Activated CD8-positive, alpha-beta memory T cell treated with anti-CD3 and anti-CD28 coated beads for 36 hours (primary cell): ENCODE measurements around the gene SLC22A4. TPM values are rescaled to one million over a fixed set of nuclear protein-coding genes. Genes with fewer than 3 reads are reported as not detected.

ENCODE experiments used
- CTCF ChIA-PET: fragments of 350-600 bp; sonication (Branson Sonifier 250); formaldehyde crosslinking; loops from one replicate; lab custom pipeline; 2021; ENCODE audit warnings: antibody characterized with exemption; lab: Charles Lee
- POLR2A ChIA-PET: fragments of 350-600 bp; sonication (Branson Sonifier 250); formaldehyde crosslinking; loops from one replicate; lab custom pipeline; 2021; ENCODE audit warnings: antibody characterized with exemption; lab: Charles Lee
- total RNA-seq, 2 experiments: library from RNA; stranded (reverse); gene quantifications; one replicate each; pipeline ENCODE4 v1.2.3, GENCODE V29; 2021

SLC22A4 gene
- total RNA-seq, 2 experiments from 2014 or later: 1.6 to 2.2 TPM

GRCh38 chr5:132377738-132378137 lies 83.5 kb downstream of the SLC22A4 start:
- ChIA-PET CTCF (interaction anchor here (0.9 kb wide), 1 partner anchor 9 kb away, joined by 3 read pairs; no protein-coding TSS in a partner anchor), POLR2A (no interaction called here)

- ChIA-PET CTCF (interaction anchor here (0.5 to 0.9 kb wide), 2 partner anchors 106 to 349 kb away, joined by 3 read pairs; no protein-coding TSS in a partner anchor), POLR2A (interaction anchor here (1.0 kb wide), 1 partner anchor 9 kb away, joined by 3 read pairs; the partner anchor contains the start of gene SLC22A5)
Measured at GRCh38 chr5:132378580-132378979, 84.4 kb downstream of the SLC22A4 start.

- ChIA-PET CTCF (no interaction called here), POLR2A (no interaction called here)
Measured at GRCh38 chr5:132380047-132380446, 85.9 kb downstream of the SLC22A4 start.

- ChIA-PET POLR2A (no interaction called here), CTCF (interaction anchor here (2.1 kb wide), 1 partner anchor 120 kb away, joined by 8 read pairs; no protein-coding TSS in a partner anchor)
Measured at GRCh38 chr5:132380741-132381140, 86.5 kb downstream of the SLC22A4 start.

GRCh38 chr5:132381614-132382013 lies 87.4 kb downstream of the SLC22A4 start:
- POLR2A ChIA-PET: no interaction called here
- CTCF ChIA-PET: interaction anchor here (2.1 kb wide), 1 partner anchor 120 kb away, joined by 8 read pairs; no protein-coding TSS in a partner anchor

- ChIA-PET POLR2A (no interaction called here), CTCF (interaction anchor here (8.4 kb wide), 1 partner anchor 116 kb away, joined by 165 read pairs; no protein-coding TSS in a partner anchor)
Measured at GRCh38 chr5:132383261-132383660, 89.1 kb downstream of the SLC22A4 start.

GRCh38 chr5:132383984-132384383 lies 89.8 kb downstream of the SLC22A4 start:
- ChIA-PET POLR2A (no interaction called here), CTCF (interaction anchor here (8.4 kb wide), 1 partner anchor 115 kb away, joined by 165 read pairs; no protein-coding TSS in a partner anchor)

- CTCF ChIA-PET: interaction anchor here (8.4 kb wide), 1 partner anchor 115 kb away, joined by 165 read pairs; no protein-coding TSS in a partner anchor
- POLR2A ChIA-PET: interaction anchor here (1.2 kb wide), 1 partner anchor 106 kb away, joined by 3 read pairs; the partner anchor contains the start of gene IRF1
Measured at GRCh38 chr5:132384506-132385050, 90.4 kb downstream of the SLC22A4 start.

- POLR2A ChIA-PET: interaction anchor here (1.2 to 1.7 kb wide), 2 partner anchors 105 to 115 kb away, joined by 3 to 7 read pairs; partner anchors contain the start of gene IRF1
- CTCF ChIA-PET: interaction anchor here (0.8 to 8.4 kb wide), 13 partner anchors 9 to 441 kb away, joined by 3 to 165 read pairs (median 4); no protein-coding TSS in a partner anchor
Measured at GRCh38 chr5:132385326-132386105, 91.3 kb downstream of the SLC22A4 start.

GRCh38 chr5:132386644-132387286 lies 92.6 kb downstream of the SLC22A4 start:
- CTCF ChIA-PET: interaction anchor here (0.6 to 8.4 kb wide), 28 partner anchors 9 to 440 kb away, joined by 3 to 165 read pairs (median 4); partner anchors contain the start of gene SLC22A5
- POLR2A ChIA-PET: interaction anchor here (0.7 to 1.7 kb wide), 3 partner anchors 104 to 114 kb away, joined by 3 to 7 read pairs (median 3); partner anchors contain the start of gene IRF1

GRCh38 chr5:132387640-132388117 lies 93.5 kb downstream of the SLC22A4 start:
- ChIA-PET POLR2A (no interaction called here), CTCF (interaction anchor here (1.1 to 8.4 kb wide), 6 partner anchors 12 to 112 kb away, joined by 3 to 165 read pairs (median 4); no protein-coding TSS in a partner anchor)

GRCh38 chr5:132388244-132389050 lies 94.3 kb downstream of the SLC22A4 start:
- ChIA-PET CTCF (interaction anchor here (1.2 to 8.4 kb wide), 3 partner anchors 22 to 111 kb away, joined by 3 to 165 read pairs (median 20); no protein-coding TSS in a partner anchor), POLR2A (no interaction called here)

- CTCF ChIA-PET: interaction anchor here (3.4 to 8.4 kb wide), 2 partner anchors 21 to 110 kb away, joined by 20 to 165 read pairs; no protein-coding TSS in a partner anchor
- POLR2A ChIA-PET: no interaction called here
Measured at GRCh38 chr5:132389051-132389331, 94.8 kb downstream of the SLC22A4 start.

GRCh38 chr5:132389585-132390286 lies 95.5 kb downstream of the SLC22A4 start:
- ChIA-PET CTCF (interaction anchor here (0.6 to 8.4 kb wide), 4 partner anchors 31 to 364 kb away, joined by 3 to 165 read pairs (median 4); no protein-coding TSS in a partner anchor), POLR2A (interaction anchor here (1.3 kb wide), 1 partner anchor 101 kb away, joined by 4 read pairs; the partner anchor contains the start of gene IRF1)

GRCh38 chr5:132391247-132391646 lies 97.1 kb downstream of the SLC22A4 start:
- CTCF ChIA-PET: interaction anchor here (1.5 to 8.4 kb wide), 4 partner anchors 20 to 108 kb away, joined by 4 to 165 read pairs (median 6); no protein-coding TSS in a partner anchor
- POLR2A ChIA-PET: interaction anchor here (1.2 kb wide), 1 partner anchor 20 kb away, joined by 4 read pairs; no protein-coding TSS in a partner anchor

GRCh38 chr5:132391870-132392269 lies 97.7 kb downstream of the SLC22A4 start:
- POLR2A ChIA-PET: interaction anchor here (1.2 kb wide), 1 partner anchor 19 kb away, joined by 4 read pairs; no protein-coding TSS in a partner anchor

GRCh38 chr5:132392411-132392810 lies 98.2 kb downstream of the SLC22A4 start:
- CTCF ChIA-PET: interaction anchor here (0.9 to 2.2 kb wide), 5 partner anchors 19 to 110 kb away, joined by 3 to 9 read pairs (median 4); no protein-coding TSS in a partner anchor

More at GRCh38 chr5:132391870-132392269, 97.7 kb downstream of the SLC22A4 start:
- CTCF ChIA-PET: interaction anchor here (0.9 to 2.2 kb wide), 5 partner anchors 20 to 110 kb away, joined by 3 to 9 read pairs (median 4); no protein-coding TSS in a partner anchor

More at GRCh38 chr5:132392411-132392810, 98.2 kb downstream of the SLC22A4 start:
- POLR2A ChIA-PET: interaction anchor here (1.2 kb wide), 1 partner anchor 18 kb away, joined by 4 read pairs; no protein-coding TSS in a partner anchor
